Rectal smooth muscle tissue (tissue), 1 donor: ENCODE data around the gene TMTC2.

Source experiments
- H3K27ac ChIP-seq: one replicate; pipeline ENCODE4 v1.7.0; 2013; ENCODE audit warnings: low read depth, low read length, inconsistent platforms
- H3K27me3 ChIP-seq: one replicate; pipeline ENCODE4 v1.7.0; 2013; ENCODE audit warnings: low read length; ENCODE audit not compliant: control insufficient read depth, insufficient read depth
- H3K36me3 ChIP-seq: one replicate; pipeline ENCODE4 v1.7.0; 2013; ENCODE audit warnings: low read length; ENCODE audit not compliant: control insufficient read depth, insufficient read depth
- H3K4me1 ChIP-seq: one replicate; pipeline ENCODE4 v1.7.0; 2013; ENCODE audit warnings: low read length; ENCODE audit not compliant: control insufficient read depth, insufficient read depth
- H3K4me3 ChIP-seq: one replicate; pipeline ENCODE4 v1.7.0; 2013; ENCODE audit warnings: low read length
- H3K9ac ChIP-seq: one replicate; pipeline ENCODE4 v1.7.0; 2013; ENCODE audit warnings: low read length

The TMTC2 gene

DNA sequence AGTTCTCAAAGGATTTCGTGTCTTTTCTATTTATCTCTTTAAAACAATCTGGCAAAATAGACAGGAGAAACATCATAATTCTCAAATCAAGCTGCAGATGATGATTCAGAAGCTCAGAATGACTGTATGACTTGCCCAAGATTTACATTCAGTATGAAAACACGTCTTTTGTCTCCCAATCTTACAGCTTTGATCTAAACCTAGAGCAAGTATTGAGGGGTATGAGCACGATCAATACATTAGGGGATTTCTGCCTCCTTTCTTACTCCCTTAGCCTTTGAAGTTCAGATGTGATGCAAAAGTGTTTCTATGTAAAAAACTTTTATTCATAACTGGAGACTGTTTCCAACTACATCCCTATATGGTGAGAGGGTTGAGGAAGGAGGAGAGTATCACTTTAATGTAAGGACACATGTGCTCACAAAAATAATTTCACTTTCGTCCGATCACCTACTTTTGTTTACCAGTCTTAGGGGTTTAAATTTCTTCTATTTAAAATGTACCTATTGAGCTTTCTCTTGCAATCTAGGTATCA is 454.8 kb downstream of the TMTC2 start:
- Histone ChIP-seq H3K9ac (no peak overlapping the region), H3K27ac (no peak overlapping the region), H3K27me3 (no peaks in the 10 kb centered on the region), H3K4me3 (no peak overlapping the region), H3K4me1 (no peaks in the 10 kb centered on the region), H3K36me3 (no peaks in the 10 kb centered on the region)

DNA sequence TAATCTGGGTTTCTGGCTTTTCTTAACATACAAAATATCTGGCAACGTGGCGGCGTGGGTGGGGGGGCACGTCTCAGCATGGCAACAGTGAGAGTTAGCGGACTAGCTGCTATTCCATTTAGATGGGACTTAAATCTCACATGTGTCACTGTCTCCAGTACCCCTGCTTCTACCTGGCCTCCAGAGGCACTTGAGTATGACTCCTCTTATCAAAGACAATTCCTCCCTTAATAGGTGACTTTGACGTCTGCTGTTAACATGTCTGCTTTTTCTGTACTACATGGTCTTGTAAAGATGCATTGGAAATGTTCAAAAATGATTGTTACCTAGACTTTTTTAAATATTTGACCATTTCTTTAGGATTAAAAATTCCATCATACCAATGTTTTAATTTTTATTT is 456.2 kb downstream of the TMTC2 start:
- Histone ChIP-seq H3K36me3 (no peaks in the 10 kb centered on the region), H3K4me3 (no peak overlapping the region), H3K4me1 (no peaks in the 10 kb centered on the region), H3K9ac (no peak overlapping the region), H3K27me3 (no peaks in the 10 kb centered on the region), H3K27ac (no peak overlapping the region)

GRCh38 chr12:83143950-83144349 is 457.2 kb downstream of the TMTC2 start:
- Histone ChIP-seq H3K27ac (no peak overlapping the region), H3K4me3 (no peak overlapping the region), H3K9ac (no peak overlapping the region), H3K36me3 (no peaks in the 10 kb centered on the region), H3K27me3 (no peaks in the 10 kb centered on the region), H3K4me1 (no peaks in the 10 kb centered on the region)

GRCh38 chr12:83145325-83145840 is 458.7 kb downstream of the TMTC2 start:
- no peak overlapping the region for H3K9ac ChIP-seq

GRCh38 chr12:83147341-83147740 is 460.6 kb downstream of the TMTC2 start:
- H3K27ac ChIP-seq, result no peak overlapping the region
- H3K4me1 ChIP-seq, result no peaks in the 10 kb centered on the region
- H3K27me3 ChIP-seq, result no peaks in the 10 kb centered on the region

More at GRCh38 chr12:83145325-83145840, 458.7 kb downstream of the TMTC2 start:
- Histone ChIP-seq H3K4me1 (no peaks in the 10 kb centered on the region), H3K36me3 (no peaks in the 10 kb centered on the region), H3K4me3 (no peak overlapping the region), H3K27me3 (no peaks in the 10 kb centered on the region), H3K27ac (no peak overlapping the region)

DNA sequence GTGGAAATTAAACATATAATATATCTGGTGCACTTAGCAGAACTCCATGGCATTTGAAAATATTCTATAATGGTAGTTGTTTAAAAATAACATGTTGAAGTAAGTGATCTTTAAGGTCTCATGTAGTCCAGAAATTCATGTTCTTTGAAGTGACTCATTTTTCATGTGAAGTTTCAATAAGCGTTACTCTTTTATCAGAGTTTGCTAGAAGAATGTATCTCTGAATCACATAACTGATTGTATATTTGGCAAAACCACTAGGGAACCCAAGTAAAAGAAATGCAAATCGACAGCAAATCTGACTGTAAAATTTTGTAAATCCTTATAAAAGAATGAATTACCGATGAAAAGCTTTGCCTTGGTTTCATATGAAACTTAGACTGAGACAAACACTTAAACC is 463.3 kb downstream of the TMTC2 start:
- Histone ChIP-seq H3K4me3 (no peak overlapping the region), H3K27ac (no peak overlapping the region), H3K36me3 (no peaks in the 10 kb centered on the region), H3K27me3 (no peaks in the 10 kb centered on the region), H3K4me1 (no peaks in the 10 kb centered on the region), H3K9ac (no peak overlapping the region)

More at GRCh38 chr12:83147341-83147740, 460.6 kb downstream of the TMTC2 start:
- no peaks in the 10 kb centered on the region for H3K36me3 ChIP-seq
- H3K4me3 ChIP-seq, result no peak overlapping the region
- no peak overlapping the region for H3K9ac ChIP-seq

DNA sequence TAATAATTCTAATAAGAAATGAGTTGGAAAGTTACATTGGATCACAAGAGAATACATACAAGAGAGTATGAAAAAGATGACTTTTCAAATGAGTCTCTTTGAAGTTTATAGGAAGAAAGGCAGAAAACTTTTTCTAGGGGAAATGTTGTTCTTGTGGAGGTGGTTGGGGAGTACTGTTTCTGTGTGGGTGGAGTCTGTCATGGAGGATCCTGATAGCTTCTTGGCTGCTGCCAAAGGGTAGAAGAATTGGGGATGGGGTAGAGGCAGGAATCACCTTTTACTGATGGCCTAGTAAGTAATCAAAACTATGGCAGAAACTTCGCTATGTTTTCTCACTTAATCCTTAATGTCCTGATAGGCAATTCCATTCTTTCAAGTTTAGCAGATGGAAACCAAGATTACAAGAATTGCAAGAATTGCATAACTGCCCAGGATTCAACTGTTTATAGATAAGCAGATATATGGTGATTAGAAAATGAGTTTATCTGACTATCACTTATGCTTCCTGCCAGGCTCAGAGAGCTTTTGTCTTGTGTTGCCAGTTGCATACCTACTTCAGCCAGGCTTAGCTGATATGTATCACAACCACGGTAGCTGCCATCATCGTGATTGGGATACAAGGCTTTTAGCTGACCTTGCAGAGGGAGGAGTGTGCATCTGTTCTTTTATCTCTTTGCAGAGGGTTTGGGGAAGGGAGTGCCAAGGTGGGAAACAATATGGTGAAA is 463.9 kb downstream of the TMTC2 start:
- no peaks in the 10 kb centered on the region for H3K36me3 ChIP-seq
- H3K27ac ChIP-seq, result no peak overlapping the region
- no peak overlapping the region for H3K4me3 ChIP-seq
- H3K27me3 ChIP-seq, result no peaks in the 10 kb centered on the region
- no peaks in the 10 kb centered on the region for H3K4me1 ChIP-seq
- H3K9ac ChIP-seq, result no peak overlapping the region

- Histone ChIP-seq H3K9ac (no peak overlapping the region), H3K27me3 (no peaks in the 10 kb centered on the region), H3K4me3 (no peak overlapping the region), H3K27ac (no peak overlapping the region), H3K36me3 (no peaks in the 10 kb centered on the region), H3K4me1 (no peaks in the 10 kb centered on the region)
These were observed 466.5 kb downstream of the TMTC2 start for GRCh38 chr12:83153177-83153576.

GRCh38 chr12:83156815-83157214 is 470.1 kb downstream of the TMTC2 start:
- Histone ChIP-seq H3K27me3 (no peaks in the 10 kb centered on the region), H3K27ac (no peak overlapping the region), H3K9ac (no peak overlapping the region), H3K4me1 (no peaks in the 10 kb centered on the region), H3K4me3 (no peak overlapping the region), H3K36me3 (no peaks in the 10 kb centered on the region)

DNA sequence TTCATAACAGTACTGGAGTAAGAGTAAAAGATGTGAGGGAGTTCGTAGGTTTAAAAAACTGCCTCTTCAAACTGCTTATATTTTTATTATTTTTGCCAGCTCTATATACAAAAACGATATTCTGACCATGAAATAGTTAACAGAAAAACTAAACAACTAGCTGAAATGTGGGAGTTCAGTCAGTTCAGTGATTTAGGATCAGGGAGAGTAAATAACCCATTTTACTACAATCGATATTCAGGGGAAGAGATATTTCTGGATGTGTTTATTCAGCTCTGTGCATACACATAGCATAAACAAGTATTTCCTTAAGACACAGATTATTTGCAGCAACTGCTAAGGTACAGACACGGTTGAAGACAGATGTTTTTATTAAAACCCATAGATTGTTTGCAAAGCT is 470.9 kb downstream of the TMTC2 start:
- H3K4me1 ChIP-seq, result no peaks in the 10 kb centered on the region
- H3K27ac ChIP-seq, result no peak overlapping the region
- H3K27me3 ChIP-seq, result no peaks in the 10 kb centered on the region
- H3K9ac ChIP-seq, result no peak overlapping the region
- no peaks in the 10 kb centered on the region for H3K36me3 ChIP-seq
- H3K4me3 ChIP-seq, result no peak overlapping the region

- Histone ChIP-seq H3K4me1 (no peaks in the 10 kb centered on the region), H3K4me3 (no peak overlapping the region), H3K27ac (no peak overlapping the region), H3K36me3 (no peaks in the 10 kb centered on the region), H3K27me3 (no peaks in the 10 kb centered on the region), H3K9ac (no peak overlapping the region)
These were observed 472.0 kb downstream of the TMTC2 start for GRCh38 chr12:83158613-83159207.

- Histone ChIP-seq H3K36me3 (no peaks in the 10 kb centered on the region), H3K27me3 (no peaks in the 10 kb centered on the region), H3K4me3 (no peak overlapping the region), H3K9ac (no peak overlapping the region), H3K27ac (no peak overlapping the region), H3K4me1 (no peaks in the 10 kb centered on the region)
These were observed 474.8 kb downstream of the TMTC2 start for GRCh38 chr12:83161456-83161855.
